ENCODE data around the gene WDR86. TPM values are rescaled to one million over a fixed set of nuclear protein-coding genes. Genes with fewer than 3 reads are reported as not detected.

Gene WDR86
- total and polyA plus RNA-seq, 2 of the 4 experiments (the other 2 are of a cell fraction) = not detected

- no peak overlapping the region for H3K23ac ChIP-seq (ENCODE audit: low read depth, low read length)
- H3K9me1 ChIP-seq (ENCODE audit: insufficient read depth, low read length) = peaks cover 6% of the 10 kb centered on the region
- no peak overlapping the region for H3K9ac ChIP-seq (ENCODE audit: low read depth, low read length)
- H2AK5ac ChIP-seq (ENCODE audit: low read depth, low read length) = no peak overlapping the region
- H2BK20ac ChIP-seq (ENCODE audit: low read depth, low read length) = no peak overlapping the region
- no peak overlapping the region for H4K8ac ChIP-seq (ENCODE audit: low read depth in 2 of 2, low read length in 2 of 2)
- H2BK15ac ChIP-seq (ENCODE audit: low read depth, low read length) = no peak overlapping the region
- 96% methylated on average over 5 of the region's 15 CpGs; no CpG with 5 or more reads in 1 of the 2 experiments for WGBS, 2 experiments (ENCODE audit: extremely low coverage in 2 of 2, insufficient read length in 1 of 2)
- H2AK9ac ChIP-seq (replicated peaks; ENCODE audit: low read depth, low read length, poor library complexity) = no peak overlapping the region
- in situ Hi-C loops (cut with MboI; ENCODE audit: low sequenced_read_pairs) (no loop called here), intact Hi-C loops (cut with micrococcal nuclease) (no loop called here), dilution Hi-C loops (cut with HindIII; ENCODE audit: low sequenced_read_pairs, unreplicated experiment) (no loop called here)
- ChIA-PET POLR2A (ENCODE audit: unreplicated experiment) (no interaction called here), CTCF (no interaction called here)
- ATAC-seq (ENCODE audit: low read depth) (no peak), DNase-seq (no peak)
- no peak for TF ChIP-seq USF2 (IDR thresholded peaks at IDR 0.05; ENCODE audit: low read depth, low read length)
- no peak for TF ChIP-seq FOS (IDR thresholded peaks at IDR 0.05; ENCODE audit: low read depth, low read length)
- no peak for TF ChIP-seq RCOR1 (IDR thresholded peaks at IDR 0.05; ENCODE audit: insufficient replicate concordance, low read length)
- TF ChIP-seq SMC3 (IDR thresholded peaks at IDR 0.05; ENCODE audit: low read depth, low read length) = no peak
- TF ChIP-seq RAD21 (IDR thresholded peaks at IDR 0.05; ENCODE audit: low read length) = no peak
- TF ChIP-seq NFE2L2 (IDR thresholded peaks at IDR 0.05; ENCODE audit: low read depth, low read length) = no peak
- TF ChIP-seq MAFK (IDR thresholded peaks at IDR 0.05; ENCODE audit: low read depth, low read length) = no peak
- TF ChIP-seq CHD1 (IDR thresholded peaks at IDR 0.05; ENCODE audit: low read depth, low read length) = no peak
- TF ChIP-seq CTCF (conservative IDR thresholded peaks at IDR 0.05; ENCODE audit: low read depth, low read length) = no peak
- TF ChIP-seq BHLHE40 (IDR thresholded peaks at IDR 0.05; ENCODE audit: low read depth, low read length) = no peak
- H3K9me3 ChIP-seq (ENCODE audit: control insufficient read depth, insufficient read depth, low read length) = no peaks in the 10 kb centered on the region
- peaks cover 6% of the 10 kb centered on the region for H3K27me3 ChIP-seq (ENCODE audit: control insufficient read depth, insufficient read depth, low read length)
- H3K4me2 ChIP-seq (ENCODE audit: low read depth, low read length) = no peak overlapping the region
- no peak overlapping the region for H2BK120ac ChIP-seq (ENCODE audit: low read depth, low read length)
- H3K18ac ChIP-seq (ENCODE audit: low read depth, low read length) = no peak overlapping the region
- BruUV-seq (replicated peaks) = no TSS peak
- no peaks in the 10 kb centered on the region for H4K20me1 ChIP-seq (ENCODE audit: insufficient read depth, low read length)
- no peak overlapping the region for H3K4me3 ChIP-seq (ENCODE audit: insufficient read depth, low read depth, low read length)
- no peak overlapping the region for H3K56ac ChIP-seq (ENCODE audit: extremely low read depth, insufficient read depth, low read length)
- no peaks in the 10 kb centered on the region for H3K79me1 ChIP-seq (ENCODE audit: low read depth in 1 of 2, low read length in 2 of 2)
- H4K91ac ChIP-seq (ENCODE audit: insufficient read depth, low read depth, low read length) = no peak overlapping the region
- H2AFZ ChIP-seq (replicated peaks; ENCODE audit: low read length, poor library complexity) = no peak overlapping the region
- no peaks in the 10 kb centered on the region for H3K36me3 ChIP-seq (ENCODE audit: control insufficient read depth, insufficient read depth, low read length)
- H3K27ac ChIP-seq (ENCODE audit: insufficient read depth, low read length) = no peak overlapping the region
- no peak overlapping the region for H3K4ac ChIP-seq (ENCODE audit: low read depth, low read length)
- H4K5ac ChIP-seq (ENCODE audit: low read depth, low read length) = no peak overlapping the region
- peaks cover 13% of the 10 kb centered on the region for H3K4me1 ChIP-seq (ENCODE audit: control insufficient read depth, insufficient read depth, low read length)
- H3K14ac ChIP-seq (replicated peaks; ENCODE audit: low read depth, low read length) = no peak overlapping the region
- H2BK5ac ChIP-seq (ENCODE audit: low read depth, low read length, poor library complexity, severe bottlenecking) = no peak overlapping the region
Measured at GRCh38 chr7:151433721-151434400, 24.0 kb upstream of the WDR86 start.
